DOHH2 (cell line): ENCODE measurements around the gene GATC.
A peak's percentile ranks its signal among the peaks of the same experiment; 100 is the strongest.

Source experiments
- H3F3A ChIP-seq: fragments of 200-600 bp; sonication (generic), shearing (Covaris generic); 2 replicates; pipeline ENCODE4 v1.6.0; 2016; ENCODE audit warnings: antibody characterized with exemption, mild to moderate bottlenecking; ENCODE audit not compliant: control insufficient read depth, insufficient read depth
- H3K27ac ChIP-seq: fragments of 200-600 bp; sonication (generic); 2 replicates; pipeline ENCODE4 v1.5.1; 2014; ENCODE audit warnings: low read depth, mild to moderate bottlenecking, low read length, moderate library complexity
- H3K27me3 ChIP-seq: fragments of 200-600 bp; sonication (generic); 2 replicates; pipeline ENCODE4 v1.6.1; 2014; ENCODE audit warnings: mild to moderate bottlenecking, low read length, mixed read lengths; ENCODE audit not compliant: control insufficient read depth
- H3K36me3 ChIP-seq: fragments of 200-600 bp; sonication (generic); 2 replicates; pipeline ENCODE4 v1.6.1; 2014; ENCODE audit warnings: mild to moderate bottlenecking, low read length, moderate library complexity, mixed read lengths; ENCODE audit not compliant: control insufficient read depth
- H3K4me1 ChIP-seq: fragments of 200-600 bp; sonication (generic); 2 replicates; pipeline ENCODE4 v1.6.1; 2014; ENCODE audit warnings: mild to moderate bottlenecking, low read length, mixed read lengths; ENCODE audit not compliant: control insufficient read depth
- H3K4me2 ChIP-seq: fragments of 200-600 bp; sonication (generic); 2 replicates; pipeline ENCODE4 v1.6.0; 2014; ENCODE audit warnings: mild to moderate bottlenecking, low read length, moderate library complexity
- H3K4me3 ChIP-seq: fragments of 200-600 bp; sonication (generic); 2 replicates; pipeline ENCODE4 v1.5.1; 2014; ENCODE audit warnings: mild to moderate bottlenecking, low read length, mixed read lengths
- H3K79me2 ChIP-seq: fragments of 200-600 bp; sonication (generic); 2 replicates; pipeline ENCODE4 v1.6.1; 2014; ENCODE audit warnings: mild to moderate bottlenecking, low read length, mixed read lengths; ENCODE audit not compliant: control insufficient read depth
- H3K9me2 ChIP-seq: fragments of 200-600 bp; sonication (generic); replicated peaks from 2 replicates; pipeline ENCODE4 v1.6.1; 2014; ENCODE audit warnings: mild to moderate bottlenecking, low read length, mixed read lengths; ENCODE audit not compliant: control insufficient read depth
- H3K9me3 ChIP-seq: fragments of 200-600 bp; sonication (generic); 2 replicates; pipeline ENCODE4 v1.6.1; 2014; ENCODE audit warnings: antibody characterized with exemption, low read length, mixed read lengths; ENCODE audit not compliant: control insufficient read depth, insufficient read depth
- H4K20me1 ChIP-seq: fragments of 200-600 bp; sonication (generic); 2 replicates; pipeline ENCODE4 v1.6.0; 2014; ENCODE audit warnings: low read depth, mild to moderate bottlenecking, antibody characterized with exemption, low read length, moderate library complexity; ENCODE audit not compliant: control insufficient read depth, insufficient read depth
- EZH2phosphoT487 ChIP-seq: fragments of 200-600 bp; sonication (generic); IDR thresholded peaks from 2 replicates; pipeline ENCODE4 v1.6.1; 2017; ENCODE audit warnings: borderline replicate concordance, mild to moderate bottlenecking, antibody characterized with exemption, low read length, moderate library complexity, mixed read lengths
- TF ChIP-seq, protein P1 (sequence below): fragments of 200-600 bp; sonication (generic); IDR thresholded peaks from one replicate; pipeline ENCODE4 v1.5.1; 2014; ENCODE audit warnings: antibody characterized with exemption, mild to moderate bottlenecking, low read depth, low read length; ENCODE audit not compliant: poor library complexity, severe bottlenecking

Gene GATC

DNA sequence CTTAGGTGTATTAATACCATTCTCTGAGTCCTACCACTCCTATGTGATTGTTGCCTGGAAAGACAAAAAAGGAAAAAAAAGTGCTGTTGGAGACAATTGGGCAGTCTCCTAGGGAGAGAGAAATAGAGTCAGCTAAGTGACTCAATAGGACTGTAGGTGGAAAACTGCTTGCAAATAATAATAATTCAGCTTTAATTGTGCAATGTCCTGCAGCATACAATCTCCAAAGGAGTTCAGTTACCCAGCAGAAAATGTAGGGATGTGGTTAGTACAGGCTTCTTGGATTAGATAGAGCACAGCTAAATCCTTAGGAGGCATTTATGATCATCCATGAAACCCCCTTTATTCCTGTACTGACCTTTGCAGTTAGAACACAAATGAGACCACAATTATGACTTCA, 26.3 kb downstream of the GATC start:
- H3K27me3 ChIP-seq, result no peaks in the 10 kb centered on the region
- H3K4me1 ChIP-seq, result peaks cover 60% of the 10 kb centered on the region
- H3K27ac ChIP-seq, result no peak overlapping the region
- peak overlapping the region; percentile 98 for H3K4me2 ChIP-seq
- peaks cover 12% of the 10 kb centered on the region; the same call in 1 of the 2 replicates for H3F3A ChIP-seq
- peaks cover 75% of the 10 kb centered on the region for H3K79me2 ChIP-seq
- H3K4me3 ChIP-seq, result peak overlapping the region; percentile 98; the same call in 1 of the 2 replicates
- H3K9me2 ChIP-seq, result no peaks in the 10 kb centered on the region
- no peak for TF ChIP-seq EZH2phosphoT487
- TF ChIP-seq, protein P1, sequence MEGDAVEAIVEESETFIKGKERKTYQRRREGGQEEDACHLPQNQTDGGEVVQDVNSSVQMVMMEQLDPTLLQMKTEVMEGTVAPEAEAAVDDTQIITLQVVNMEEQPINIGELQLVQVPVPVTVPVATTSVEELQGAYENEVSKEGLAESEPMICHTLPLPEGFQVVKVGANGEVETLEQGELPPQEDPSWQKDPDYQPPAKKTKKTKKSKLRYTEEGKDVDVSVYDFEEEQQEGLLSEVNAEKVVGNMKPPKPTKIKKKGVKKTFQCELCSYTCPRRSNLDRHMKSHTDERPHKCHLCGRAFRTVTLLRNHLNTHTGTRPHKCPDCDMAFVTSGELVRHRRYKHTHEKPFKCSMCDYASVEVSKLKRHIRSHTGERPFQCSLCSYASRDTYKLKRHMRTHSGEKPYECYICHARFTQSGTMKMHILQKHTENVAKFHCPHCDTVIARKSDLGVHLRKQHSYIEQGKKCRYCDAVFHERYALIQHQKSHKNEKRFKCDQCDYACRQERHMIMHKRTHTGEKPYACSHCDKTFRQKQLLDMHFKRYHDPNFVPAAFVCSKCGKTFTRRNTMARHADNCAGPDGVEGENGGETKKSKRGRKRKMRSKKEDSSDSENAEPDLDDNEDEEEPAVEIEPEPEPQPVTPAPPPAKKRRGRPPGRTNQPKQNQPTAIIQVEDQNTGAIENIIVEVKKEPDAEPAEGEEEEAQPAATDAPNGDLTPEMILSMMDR, result no peak
- H3K9me3 ChIP-seq, result no peaks in the 10 kb centered on the region
- peaks cover 20% of the 10 kb centered on the region for H3K36me3 ChIP-seq
- H4K20me1 ChIP-seq, result peaks cover 14% of the 10 kb centered on the region

DNA sequence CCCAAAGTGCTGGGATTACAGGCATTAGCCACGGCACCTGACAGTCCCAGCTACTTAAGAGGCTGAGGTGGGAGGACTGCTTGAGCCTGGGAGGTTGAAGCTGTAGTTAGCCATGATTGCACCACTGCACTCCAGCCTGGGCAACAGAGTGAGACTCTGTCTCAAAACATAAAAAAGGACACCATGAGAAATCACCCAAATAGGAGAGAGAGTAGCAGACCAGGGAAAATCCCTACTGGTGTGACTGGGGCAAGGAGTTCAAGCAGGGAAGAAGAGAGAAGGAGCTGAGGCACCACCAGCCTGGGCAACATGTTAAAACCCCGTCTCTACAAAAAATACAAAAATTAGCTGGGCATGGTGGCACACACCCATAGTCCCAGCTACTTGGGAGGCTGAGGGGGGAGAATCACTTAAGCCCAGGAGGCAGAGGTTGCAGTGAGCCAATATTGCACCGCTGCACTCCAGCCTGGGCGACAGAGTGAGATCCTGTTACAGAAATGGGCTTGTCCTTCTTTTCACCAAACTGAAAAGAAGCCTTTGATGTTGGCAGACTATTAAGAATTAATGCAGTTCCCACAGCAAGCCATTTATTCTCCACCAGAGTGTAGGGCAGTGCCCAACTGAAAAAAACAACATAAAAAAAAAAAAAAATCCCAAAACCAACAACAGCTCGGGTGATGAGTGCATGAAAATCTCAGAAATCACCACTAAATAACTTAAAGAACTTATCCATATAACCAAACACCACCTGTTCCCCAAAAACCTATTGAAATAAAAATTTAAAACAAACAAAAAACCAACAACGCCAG, 27.8 kb downstream of the GATC start:
- peaks cover 6% of the 10 kb centered on the region; the same call in 1 of the 2 replicates for H3K36me3 ChIP-seq
- H4K20me1 ChIP-seq, result no peaks in the 10 kb centered on the region
- H3K79me2 ChIP-seq, result peaks cover 60% of the 10 kb centered on the region
- TF ChIP-seq, protein P1, result no peak
- TF ChIP-seq EZH2phosphoT487, result no peak
- H3K4me2 ChIP-seq, result no peak overlapping the region
- H3K4me1 ChIP-seq, result peaks cover 53% of the 10 kb centered on the region
- no peaks in the 10 kb centered on the region for H3K9me2 ChIP-seq
- no peaks in the 10 kb centered on the region for H3K27me3 ChIP-seq
- no peak overlapping the region for H3K4me3 ChIP-seq
- no peaks in the 10 kb centered on the region for H3K9me3 ChIP-seq
- H3F3A ChIP-seq, result peaks cover 10% of the 10 kb centered on the region; the same call in 1 of the 2 replicates
- H3K27ac ChIP-seq, result no peak overlapping the region

DNA sequence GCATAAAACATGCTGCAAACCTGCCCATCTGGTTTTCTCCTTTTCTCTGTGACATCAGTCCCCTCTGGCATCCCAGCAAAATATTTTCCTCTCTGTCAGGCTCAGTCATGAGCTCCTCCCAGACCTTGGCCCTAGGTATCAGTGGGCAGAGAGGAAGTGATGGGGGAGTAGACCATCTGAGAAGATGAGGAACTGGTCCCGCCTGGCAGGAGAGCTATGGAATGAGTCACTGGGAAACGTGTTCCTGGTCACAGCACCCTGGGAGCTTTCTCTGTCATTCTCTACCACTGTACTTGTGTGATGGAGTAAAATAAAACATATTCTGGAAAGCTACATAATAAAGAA, 28.3 kb downstream of the GATC start:
- Histone ChIP-seq H3K27me3 (no peaks in the 10 kb centered on the region), H3K4me1 (peaks cover 53% of the 10 kb centered on the region), H3K4me3 (no peak overlapping the region), H3K9me2 (no peaks in the 10 kb centered on the region), H3K4me2 (no peak overlapping the region), H4K20me1 (no peaks in the 10 kb centered on the region), H3F3A (peaks cover 13% of the 10 kb centered on the region), H3K27ac (no peak overlapping the region), H3K36me3 (peaks cover 6% of the 10 kb centered on the region; the same call in 1 of the 2 replicates), H3K9me3 (no peaks in the 10 kb centered on the region), H3K79me2 (peaks cover 55% of the 10 kb centered on the region)
- no peak for TF ChIP-seq EZH2phosphoT487
- TF ChIP-seq, protein P1, result no peak
